ENCODE measurements around the gene DLEC1.
A peak's percentile ranks its signal among the peaks of the same experiment; 100 is the strongest.

The DLEC1 gene

GRCh38 chr3:38139191-38139590 lies 100.2 kb downstream of the DLEC1 start:
- peak overlapping the region; percentile 86 for H3K4me3 ChIP-seq (ENCODE audit: low read length)
- no peak for DNase-seq (ENCODE audit: low read depth, low spot score)

GRCh38 chr3:38139652-38140051 lies 100.6 kb downstream of the DLEC1 start:
- H3K4me3 ChIP-seq (ENCODE audit: low read length): peak overlapping the region; percentile 86
- no peak for DNase-seq (ENCODE audit: low read depth, low spot score)

GRCh38 chr3:38140326-38141172 lies 101.5 kb downstream of the DLEC1 start:
- no peak overlapping the region for H3K4me3 ChIP-seq (ENCODE audit: low read length)
- DNase-seq (ENCODE audit: low read depth, low spot score): no peak

- no peak overlapping the region for H3K4me3 ChIP-seq (ENCODE audit: low read length)
- DNase-seq (ENCODE audit: low read depth, low spot score): no peak
These were observed 102.4 kb downstream of the DLEC1 start for GRCh38 chr3:38141173-38141951.

GRCh38 chr3:38141952-38142273 lies 102.9 kb downstream of the DLEC1 start:
- no peak for DNase-seq (ENCODE audit: low read depth, low spot score)
- H3K4me3 ChIP-seq (ENCODE audit: low read length): no peak overlapping the region

GRCh38 chr3:38142959-38143358 lies 104.0 kb downstream of the DLEC1 start:
- DNase-seq (ENCODE audit: low read depth, low spot score): no peak
- H3K4me3 ChIP-seq (ENCODE audit: low read length): no peak overlapping the region

- H3K4me3 ChIP-seq (ENCODE audit: low read length): no peak overlapping the region
- no peak for DNase-seq (ENCODE audit: low read depth, low spot score)
These were observed 104.5 kb downstream of the DLEC1 start for GRCh38 chr3:38143511-38143910.

GRCh38 chr3:38146504-38146903 lies 107.5 kb downstream of the DLEC1 start:
- no peak for DNase-seq (ENCODE audit: low read depth, low spot score)

GRCh38 chr3:38147421-38147820 lies 108.4 kb downstream of the DLEC1 start:
- no peak for DNase-seq (ENCODE audit: low read depth, low spot score)
- no peak overlapping the region for H3K4me3 ChIP-seq (ENCODE audit: low read length)

More at GRCh38 chr3:38146504-38146903, 107.5 kb downstream of the DLEC1 start:
- H3K4me3 ChIP-seq (ENCODE audit: low read length): no peak overlapping the region

GRCh38 chr3:38148311-38148882 lies 109.4 kb downstream of the DLEC1 start:
- no peak for DNase-seq (ENCODE audit: low read depth, low spot score)
- H3K4me3 ChIP-seq (ENCODE audit: low read length): no peak overlapping the region

- H3K4me3 ChIP-seq (ENCODE audit: low read length): no peak overlapping the region
- no peak for DNase-seq (ENCODE audit: low read depth, low spot score)
These were observed 110.7 kb downstream of the DLEC1 start for GRCh38 chr3:38149708-38150107.

GRCh38 chr3:38150780-38151528 lies 111.9 kb downstream of the DLEC1 start:
- DNase-seq (ENCODE audit: low read depth, low spot score): no peak

GRCh38 chr3:38151667-38152265 lies 112.8 kb downstream of the DLEC1 start:
- H3K4me3 ChIP-seq (ENCODE audit: low read length): no peak overlapping the region
- no peak for DNase-seq (ENCODE audit: low read depth, low spot score)

More at GRCh38 chr3:38150780-38151528, 111.9 kb downstream of the DLEC1 start:
- no peak overlapping the region for H3K4me3 ChIP-seq (ENCODE audit: low read length)

GRCh38 chr3:38152609-38153008 lies 113.6 kb downstream of the DLEC1 start:
- no peak for DNase-seq (ENCODE audit: low read depth, low spot score)
- H3K4me3 ChIP-seq (ENCODE audit: low read length): no peak overlapping the region

- DNase-seq (ENCODE audit: low read depth, low spot score): no peak
- no peak overlapping the region for H3K4me3 ChIP-seq (ENCODE audit: low read length)
These were observed 114.2 kb downstream of the DLEC1 start for GRCh38 chr3:38153221-38153620.

- H3K4me3 ChIP-seq (ENCODE audit: low read length): no peak overlapping the region
- no peak for DNase-seq (ENCODE audit: low read depth, low spot score)
These were observed 115.1 kb downstream of the DLEC1 start for GRCh38 chr3:38154033-38154494.

GRCh38 chr3:38154625-38155255 lies 115.7 kb downstream of the DLEC1 start:
- DNase-seq (ENCODE audit: low read depth, low spot score): no peak
- H3K4me3 ChIP-seq (ENCODE audit: low read length): no peak overlapping the region

- H3K4me3 ChIP-seq (ENCODE audit: low read length): no peak overlapping the region
- no peak for DNase-seq (ENCODE audit: low read depth, low spot score)
These were observed 116.8 kb downstream of the DLEC1 start for GRCh38 chr3:38155825-38156224.
